HepG2 (cell line): ENCODE data around the gene MACROD2. TPM values are rescaled to one million over a fixed set of nuclear protein-coding genes. Genes with fewer than 3 reads are reported as not detected.

ENCODE experiments used
- CBX1 ChIP-seq: IDR thresholded peaks from one replicate; pipeline ENCODE4 v1.6.1; 2016; ENCODE audit warnings: antibody characterized with exemption, low read depth
- FOXP1 ChIP-seq, 2 experiments: fragments of 450-650 bp in 1 of 2; IDR thresholded peaks; 2 replicates each; pipeline ENCODE4 v1.6.1; 2017 to 2018; ENCODE audit warnings: antibody characterized with exemption in 1 of 2
- JARID2 ChIP-seq: sonication (generic); formaldehyde crosslinking; IDR thresholded peaks from 2 replicates; pipeline ENCODE4 v1.8.1; 2023; ENCODE audit warnings: missing genetic modification reagents, inconsistent platforms; ENCODE audit not compliant: insufficient replicate concordance
- NR2C2 ChIP-seq: sonication (generic); formaldehyde crosslinking; IDR thresholded peaks from 2 replicates; pipeline ENCODE4 v1.4.0; 2020; ENCODE audit warnings: missing genetic modification reagents, mild to moderate bottlenecking, moderate library complexity, borderline replicate concordance
- PRPF4 ChIP-seq: fragments of 200-400 bp; formaldehyde crosslinking; IDR thresholded peaks from 2 replicates; pipeline ENCODE4 v1.6.1; 2016; ENCODE audit warnings: low read length, low read depth; ENCODE audit not compliant: poor library complexity, severe bottlenecking
- SP4 ChIP-seq: sonication (generic); formaldehyde crosslinking; IDR thresholded peaks from 2 replicates; pipeline ENCODE4 v1.8.1; 2023; ENCODE audit warnings: mild to moderate bottlenecking, missing genetic modification reagents
- SP5 ChIP-seq: IDR thresholded peaks from 2 replicates; pipeline ENCODE4 v1.6.1; 2016; ENCODE audit warnings: low read depth, borderline replicate concordance
- TEAD2 ChIP-seq: sonication (generic); formaldehyde crosslinking; IDR thresholded peaks from 2 replicates; pipeline ENCODE4 v1.9.0; 2021; ENCODE audit warnings: missing genetic modification reagents
- TSC22D2 ChIP-seq: sonication (generic); formaldehyde crosslinking; IDR thresholded peaks from 2 replicates; pipeline ENCODE4 v1.5.1; 2020; ENCODE audit warnings: missing genetic modification reagents, mild to moderate bottlenecking, borderline replicate concordance
- ZBTB21 ChIP-seq: sonication (generic); formaldehyde crosslinking; IDR thresholded peaks from 2 replicates; pipeline ENCODE4 v1.4.0; 2020; ENCODE audit warnings: missing genetic modification reagents
- ZFP62 ChIP-seq: sonication (generic); formaldehyde crosslinking; IDR thresholded peaks from 2 replicates; pipeline ENCODE4 v1.4.0; 2020; ENCODE audit warnings: missing genetic modification reagents
- ZNF253 ChIP-seq: sonication (generic); formaldehyde crosslinking; IDR thresholded peaks from 2 replicates; pipeline ENCODE4 v1.8.0; 2022; ENCODE audit warnings: mild to moderate bottlenecking, missing genetic modification reagents, borderline replicate concordance
- ZNF431 ChIP-seq: sonication (generic); formaldehyde crosslinking; IDR thresholded peaks from 2 replicates; pipeline ENCODE4 v1.9.0; 2022; ENCODE audit warnings: missing genetic modification reagents, low read depth, mild to moderate bottlenecking, borderline replicate concordance
- ZNF747 ChIP-seq: sonication (generic); formaldehyde crosslinking; IDR thresholded peaks from 2 replicates; pipeline ENCODE4 v1.8.1; 2023; ENCODE audit warnings: missing genetic modification reagents, mild to moderate bottlenecking, borderline replicate concordance
- ZNF878 ChIP-seq: sonication (generic); formaldehyde crosslinking; IDR thresholded peaks from 2 replicates; pipeline ENCODE4 v1.8.1; 2023; ENCODE audit warnings: mild to moderate bottlenecking, missing genetic modification reagents, moderate library complexity
- ZSCAN22 ChIP-seq: sonication (generic); formaldehyde crosslinking; IDR thresholded peaks from 2 replicates; pipeline ENCODE4 v1.4.0; 2020; ENCODE audit warnings: mild to moderate bottlenecking, missing genetic modification reagents
- polyA plus RNA-seq, 8 experiments: library from polyadenylated mRNA; depleted of rRNA in 3 of 8; stranded (reverse) in 7 of 8; unstranded in 1 of 8; fragments of >200 nt; fragmentation: Illumina TruSeq in 4 of 8; extraction: Trizol in 4 of 8; gene quantifications; 2 replicates each; pipeline versions ENCODE4 v1.2.1 to v1.2.3, GENCODE V29; 2011 to 2016; ENCODE audit warnings: low read depth in 4 of 8, missing spikeins in 1 of 8, mixed read lengths in 1 of 8; ENCODE audit not compliant: insufficient read depth in 1 of 8
- total RNA-seq, 5 experiments: library from RNA; depleted of rRNA; stranded (reverse); fragments of >200 nt; fragmentation: Illumina TruSeq; extraction: Trizol; gene quantifications; 2 replicates each; pipeline ENCODE4 v1.2.3, GENCODE V29; 2016; ENCODE audit warnings: low read depth in 1 of 5
- TF ChIP-seq, protein P1 (sequence below): sonication (generic); formaldehyde crosslinking; IDR thresholded peaks from 2 replicates; pipeline ENCODE4 v1.4.0; 2020; ENCODE audit warnings: missing genetic modification reagents, mild to moderate bottlenecking, borderline replicate concordance
- TF ChIP-seq, protein P2 (sequence below): IDR thresholded peaks from 2 replicates; pipeline ENCODE4 v1.6.1; 2016; ENCODE audit warnings: mild to moderate bottlenecking
- TF ChIP-seq, protein P3 (sequence below): sonication (generic); formaldehyde crosslinking; IDR thresholded peaks from 2 replicates; pipeline ENCODE4 v1.4.0; 2020; ENCODE audit warnings: missing genetic modification reagents, borderline replicate concordance
- TF ChIP-seq, protein P4 (sequence below): conservative IDR thresholded peaks from 2 replicates; pipeline ENCODE4 v1.6.1; 2018; ENCODE audit warnings: missing genetic modification reagents

MACROD2 gene
- total and polyA plus RNA-seq, 2 of the 13 experiments (the other 11 are each of a cell fraction or from before 2014, with no cell fraction given): 0.13 to 0.51 TPM

DNA sequence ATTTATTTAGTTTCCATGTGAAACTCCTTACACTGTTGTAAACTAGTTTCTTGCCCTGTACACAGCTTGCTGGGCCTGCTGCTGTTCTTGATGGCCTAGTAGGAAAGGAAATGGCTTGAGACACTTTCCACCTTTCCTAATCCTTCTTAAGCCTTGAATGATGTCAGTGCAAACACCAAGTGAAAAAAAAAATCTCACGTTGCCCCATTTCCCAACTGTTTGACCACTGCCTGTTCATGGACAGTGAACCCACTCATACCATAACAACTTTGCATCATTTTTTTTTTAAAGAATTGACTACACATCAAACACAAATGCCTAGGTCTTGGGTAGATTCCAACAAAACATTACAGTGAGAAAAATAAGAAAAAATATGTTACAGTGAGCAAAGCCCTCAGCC is 995.7 kb downstream of the MACROD2 start (continued):
- TF ChIP-seq, protein P1, sequence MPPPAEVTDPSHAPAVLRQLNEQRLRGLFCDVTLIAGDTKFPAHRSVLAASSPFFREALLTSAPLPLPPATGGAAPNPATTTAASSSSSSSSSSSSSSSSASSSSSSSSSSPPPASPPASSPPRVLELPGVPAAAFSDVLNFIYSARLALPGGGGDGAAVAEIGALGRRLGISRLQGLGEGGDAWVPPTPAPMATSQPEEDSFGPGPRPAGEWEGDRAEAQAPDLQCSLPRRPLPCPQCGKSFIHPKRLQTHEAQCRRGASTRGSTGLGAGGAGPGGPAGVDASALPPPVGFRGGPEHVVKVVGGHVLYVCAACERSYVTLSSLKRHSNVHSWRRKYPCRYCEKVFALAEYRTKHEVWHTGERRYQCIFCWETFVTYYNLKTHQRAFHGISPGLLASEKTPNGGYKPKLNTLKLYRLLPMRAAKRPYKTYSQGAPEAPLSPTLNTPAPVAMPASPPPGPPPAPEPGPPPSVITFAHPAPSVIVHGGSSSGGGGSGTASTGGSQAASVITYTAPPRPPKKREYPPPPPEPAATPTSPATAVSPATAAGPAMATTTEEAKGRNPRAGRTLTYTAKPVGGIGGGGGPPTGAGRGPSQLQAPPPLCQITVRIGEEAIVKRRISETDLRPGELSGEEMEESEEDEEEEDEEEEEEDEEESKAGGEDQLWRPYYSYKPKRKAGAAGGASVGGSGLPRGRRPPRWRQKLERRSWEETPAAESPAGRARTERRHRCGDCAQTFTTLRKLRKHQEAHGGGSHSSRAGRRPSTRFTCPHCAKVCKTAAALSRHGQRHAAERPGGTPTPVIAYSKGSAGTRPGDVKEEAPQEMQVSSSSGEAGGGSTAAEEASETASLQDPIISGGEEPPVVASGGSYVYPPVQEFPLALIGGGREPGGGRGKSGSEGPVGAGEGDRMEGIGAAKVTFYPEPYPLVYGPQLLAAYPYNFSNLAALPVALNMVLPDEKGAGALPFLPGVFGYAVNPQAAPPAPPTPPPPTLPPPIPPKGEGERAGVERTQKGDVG (CRISPR knock-in tag): no peak
- TF ChIP-seq FOXP1 (IDR thresholded peaks at IDR 0.05) (no peak), FOXP1 (CRISPR knock-in tag; IDR thresholded peaks at IDR 0.05) (peak; percentile 89), SP4 (CRISPR knock-in tag) (no peak), ZBTB21 (no peak), ZNF747 (CRISPR knock-in tag) (no peak), ZFP62 (CRISPR knock-in tag) (no peak), ZNF431 (CRISPR knock-in tag) (no peak), SP5 (CRISPR knock-in tag) (no peak), ZSCAN22 (CRISPR knock-in tag) (0 out of 2 replicates have a peak, but pooled peaks have one; percentile 42), ZNF253 (CRISPR knock-in tag) (no peak), CBX1 (no peak), TEAD2 (CRISPR knock-in tag) (no peak), NR2C2 (CRISPR knock-in tag) (peak; percentile 68; the same call in 1 of the 2 replicates), JARID2 (CRISPR knock-in tag) (no peak), TSC22D2 (CRISPR knock-in tag) (no peak), ZNF878 (peak; percentile 54; the same call in 1 of the 2 replicates), PRPF4 (no peak)
- TF ChIP-seq, protein P2, sequence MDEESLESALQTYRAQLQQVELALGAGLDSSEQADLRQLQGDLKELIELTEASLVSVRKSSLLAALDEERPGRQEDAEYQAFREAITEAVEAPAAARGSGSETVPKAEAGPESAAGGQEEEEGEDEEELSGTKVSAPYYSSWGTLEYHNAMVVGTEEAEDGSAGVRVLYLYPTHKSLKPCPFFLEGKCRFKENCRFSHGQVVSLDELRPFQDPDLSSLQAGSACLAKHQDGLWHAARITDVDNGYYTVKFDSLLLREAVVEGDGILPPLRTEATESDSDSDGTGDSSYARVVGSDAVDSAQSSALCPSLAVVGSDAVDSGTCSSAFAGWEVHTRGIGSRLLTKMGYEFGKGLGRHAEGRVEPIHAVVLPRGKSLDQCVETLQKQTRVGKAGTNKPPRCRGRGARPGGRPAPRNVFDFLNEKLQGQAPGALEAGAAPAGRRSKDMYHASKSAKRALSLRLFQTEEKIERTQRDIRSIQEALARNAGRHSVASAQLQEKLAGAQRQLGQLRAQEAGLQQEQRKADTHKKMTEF: peak; percentile 93
- TF ChIP-seq, protein P3, sequence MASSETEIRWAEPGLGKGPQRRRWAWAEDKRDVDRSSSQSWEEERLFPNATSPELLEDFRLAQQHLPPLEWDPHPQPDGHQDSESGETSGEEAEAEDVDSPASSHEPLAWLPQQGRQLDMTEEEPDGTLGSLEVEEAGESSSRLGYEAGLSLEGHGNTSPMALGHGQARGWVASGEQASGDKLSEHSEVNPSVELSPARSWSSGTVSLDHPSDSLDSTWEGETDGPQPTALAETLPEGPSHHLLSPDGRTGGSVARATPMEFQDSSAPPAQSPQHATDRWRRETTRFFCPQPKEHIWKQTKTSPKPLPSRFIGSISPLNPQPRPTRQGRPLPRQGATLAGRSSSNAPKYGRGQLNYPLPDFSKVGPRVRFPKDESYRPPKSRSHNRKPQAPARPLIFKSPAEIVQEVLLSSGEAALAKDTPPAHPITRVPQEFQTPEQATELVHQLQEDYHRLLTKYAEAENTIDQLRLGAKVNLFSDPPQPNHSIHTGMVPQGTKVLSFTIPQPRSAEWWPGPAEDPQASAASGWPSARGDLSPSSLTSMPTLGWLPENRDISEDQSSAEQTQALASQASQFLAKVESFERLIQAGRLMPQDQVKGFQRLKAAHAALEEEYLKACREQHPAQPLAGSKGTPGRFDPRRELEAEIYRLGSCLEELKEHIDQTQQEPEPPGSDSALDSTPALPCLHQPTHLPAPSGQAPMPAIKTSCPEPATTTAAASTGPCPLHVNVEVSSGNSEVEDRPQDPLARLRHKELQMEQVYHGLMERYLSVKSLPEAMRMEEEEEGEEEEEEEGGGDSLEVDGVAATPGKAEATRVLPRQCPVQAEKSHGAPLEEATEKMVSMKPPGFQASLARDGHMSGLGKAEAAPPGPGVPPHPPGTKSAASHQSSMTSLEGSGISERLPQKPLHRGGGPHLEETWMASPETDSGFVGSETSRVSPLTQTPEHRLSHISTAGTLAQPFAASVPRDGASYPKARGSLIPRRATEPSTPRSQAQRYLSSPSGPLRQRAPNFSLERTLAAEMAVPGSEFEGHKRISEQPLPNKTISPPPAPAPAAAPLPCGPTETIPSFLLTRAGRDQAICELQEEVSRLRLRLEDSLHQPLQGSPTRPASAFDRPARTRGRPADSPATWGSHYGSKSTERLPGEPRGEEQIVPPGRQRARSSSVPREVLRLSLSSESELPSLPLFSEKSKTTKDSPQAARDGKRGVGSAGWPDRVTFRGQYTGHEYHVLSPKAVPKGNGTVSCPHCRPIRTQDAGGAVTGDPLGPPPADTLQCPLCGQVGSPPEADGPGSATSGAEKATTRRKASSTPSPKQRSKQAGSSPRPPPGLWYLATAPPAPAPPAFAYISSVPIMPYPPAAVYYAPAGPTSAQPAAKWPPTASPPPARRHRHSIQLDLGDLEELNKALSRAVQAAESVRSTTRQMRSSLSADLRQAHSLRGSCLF: no peak
- TF ChIP-seq, protein P4, sequence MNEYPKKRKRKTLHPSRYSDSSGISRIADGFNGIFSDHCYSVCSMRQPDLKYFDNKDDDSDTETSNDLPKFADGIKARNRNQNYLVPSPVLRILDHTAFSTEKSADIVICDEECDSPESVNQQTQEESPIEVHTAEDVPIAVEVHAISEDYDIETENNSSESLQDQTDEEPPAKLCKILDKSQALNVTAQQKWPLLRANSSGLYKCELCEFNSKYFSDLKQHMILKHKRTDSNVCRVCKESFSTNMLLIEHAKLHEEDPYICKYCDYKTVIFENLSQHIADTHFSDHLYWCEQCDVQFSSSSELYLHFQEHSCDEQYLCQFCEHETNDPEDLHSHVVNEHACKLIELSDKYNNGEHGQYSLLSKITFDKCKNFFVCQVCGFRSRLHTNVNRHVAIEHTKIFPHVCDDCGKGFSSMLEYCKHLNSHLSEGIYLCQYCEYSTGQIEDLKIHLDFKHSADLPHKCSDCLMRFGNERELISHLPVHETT: 0 out of 2 replicates have a peak, but pooled peaks have one; percentile 49
